ENCODE results near the gene HOXA10. TPM values are rescaled to one million over a fixed set of nuclear protein-coding genes. Genes with fewer than 3 reads are reported as not detected.

Gene HOXA10
- total RNA-seq, 1 experiment from 2014 or later = 3.9 TPM

DNA sequence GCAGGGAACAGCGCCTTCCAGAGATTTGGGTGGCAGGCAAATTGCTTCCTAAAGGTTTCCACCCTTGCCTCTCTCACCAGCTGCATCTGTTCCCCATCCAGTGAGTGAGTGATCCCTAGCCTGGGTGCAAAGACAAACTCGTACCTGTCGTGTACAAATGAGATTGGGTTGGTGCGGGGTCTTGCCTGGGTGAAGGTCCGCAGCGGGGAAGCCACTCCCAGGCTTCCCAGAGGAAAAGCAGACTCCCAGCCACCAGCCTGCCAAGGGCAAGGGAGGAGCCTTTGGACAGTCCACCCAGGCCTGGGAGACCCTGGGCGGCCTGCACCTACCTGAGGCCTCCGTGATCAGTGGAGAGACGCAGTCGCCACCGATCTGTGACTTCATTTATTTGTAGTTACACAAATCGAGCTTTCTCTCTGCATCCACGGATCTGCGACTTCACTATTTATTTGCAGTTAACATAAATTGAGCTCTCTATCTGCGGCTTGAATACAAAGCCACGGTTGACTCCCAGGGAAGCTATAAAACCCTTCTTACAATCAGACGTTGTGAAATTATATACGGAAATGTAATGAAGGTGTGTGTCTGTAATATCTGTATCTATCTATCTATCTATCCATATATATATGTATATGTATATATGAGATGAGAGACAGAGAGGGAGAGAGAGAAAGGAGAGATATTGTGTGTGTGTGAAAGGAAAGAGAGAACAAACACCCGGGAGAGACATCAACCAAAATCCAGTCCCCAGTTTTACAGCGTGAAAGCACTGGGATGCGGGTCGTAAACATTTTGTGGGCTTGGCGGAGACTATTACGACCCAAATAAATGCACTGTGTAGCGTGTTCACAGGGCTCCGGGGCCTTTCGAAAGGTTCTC lies 14.6 kb downstream of the HOXA10 start:
- Mint-ChIP-seq H3K9me3 (ENCODE audit: unreplicated experiment) (no peaks in the 10 kb centered on the region), H3K4me3 (ENCODE audit: unreplicated experiment) (peak overlapping the region; percentile 58), H3K4me1 (ENCODE audit: insufficient read depth, unreplicated experiment) (peaks cover 12% of the 10 kb centered on the region), H3K27me3 (ENCODE audit: insufficient read depth, unreplicated experiment) (no peaks in the 10 kb centered on the region), H3K36me3 (ENCODE audit: insufficient read depth, unreplicated experiment) (peaks cover 10% of the 10 kb centered on the region), H3K27ac (ENCODE audit: low read depth, unreplicated experiment) (peak overlapping the region; percentile 43)
- ChIA-PET CTCF (interaction anchor here (0.6 to 3.2 kb wide), 8 partner anchors 9 to 826 kb away, joined by 3 to 21 read pairs (median 4); no protein-coding TSS in a partner anchor), POLR2A (interaction anchor here (0.9 to 1.0 kb wide), 4 partner anchors 8 to 794 kb away, joined by 3 to 5 read pairs (median 3); no protein-coding TSS in a partner anchor)
- DNase-seq (ENCODE audit: unreplicated experiment) = no peak
- no peak for TF ChIP-seq CTCF (IDR thresholded peaks at IDR 0.05; ENCODE audit: unreplicated experiment)
- intact Hi-C loops (cut with micrococcal nuclease) = no loop called here
- BruUV-seq (replicated peaks) = no TSS peak

GRCh38 chr7:27158436-27159265 lies 15.5 kb downstream of the HOXA10 start:
- DNase-seq (ENCODE audit: unreplicated experiment) = no peak
- H3K36me3 Mint-ChIP-seq (ENCODE audit: insufficient read depth, unreplicated experiment) = peaks cover 7% of the 10 kb centered on the region
- intact Hi-C loops (cut with micrococcal nuclease) = no loop called here
- CTCF ChIA-PET = interaction anchor here (0.6 to 3.2 kb wide), 7 partner anchors 8 to 825 kb away, joined by 3 to 21 read pairs (median 4); no protein-coding TSS in a partner anchor
- H3K4me1 Mint-ChIP-seq (ENCODE audit: insufficient read depth, unreplicated experiment) = peaks cover 12% of the 10 kb centered on the region
- no peak overlapping the region for H3K27ac Mint-ChIP-seq (ENCODE audit: low read depth, unreplicated experiment)
- no peak for TF ChIP-seq CTCF (IDR thresholded peaks at IDR 0.05; ENCODE audit: unreplicated experiment)
- BruUV-seq (replicated peaks) = no TSS peak
- POLR2A ChIA-PET = interaction anchor here (0.9 to 1.0 kb wide), 3 partner anchors 9 to 793 kb away, joined by 3 to 5 read pairs (median 3); no protein-coding TSS in a partner anchor
- H3K9me3 Mint-ChIP-seq (ENCODE audit: unreplicated experiment) = no peaks in the 10 kb centered on the region
- H3K27me3 Mint-ChIP-seq (ENCODE audit: insufficient read depth, unreplicated experiment) = no peaks in the 10 kb centered on the region
- no peak overlapping the region for H3K4me3 Mint-ChIP-seq (ENCODE audit: unreplicated experiment)

- Mint-ChIP-seq H3K36me3 (ENCODE audit: insufficient read depth, unreplicated experiment) (peaks cover 7% of the 10 kb centered on the region), H3K27ac (ENCODE audit: low read depth, unreplicated experiment) (no peak overlapping the region), H3K9me3 (ENCODE audit: unreplicated experiment) (no peaks in the 10 kb centered on the region), H3K4me1 (ENCODE audit: insufficient read depth, unreplicated experiment) (peaks cover 12% of the 10 kb centered on the region), H3K27me3 (ENCODE audit: insufficient read depth, unreplicated experiment) (no peaks in the 10 kb centered on the region), H3K4me3 (ENCODE audit: unreplicated experiment) (no peak overlapping the region)
- CTCF ChIA-PET = interaction anchor here (2.1 to 3.2 kb wide), 2 partner anchors 477 to 789 kb away, joined by 10 to 21 read pairs; no protein-coding TSS in a partner anchor
- POLR2A ChIA-PET = no interaction called here
- no peak for DNase-seq (ENCODE audit: unreplicated experiment)
- TF ChIP-seq CTCF (IDR thresholded peaks at IDR 0.05; ENCODE audit: unreplicated experiment) = no peak
- intact Hi-C loops (cut with micrococcal nuclease) = no loop called here
- BruUV-seq (replicated peaks) = no TSS peak
These were observed 16.3 kb downstream of the HOXA10 start for GRCh38 chr7:27157702-27158431.
